ENCODE results near the gene CFAP45. TPM values are rescaled to one million over a fixed set of nuclear protein-coding genes. Genes with fewer than 3 reads are reported as not detected.

Gene CFAP45
- total and polyA plus RNA-seq, 2 of the 8 experiments (the other 6 are each of a cell fraction or from before 2014, with no cell fraction given) = 0.05 TPM; not detected in 1

GRCh38 chr1:159945483-159946241 is 45.7 kb upstream of the CFAP45 start, which contains the start of gene IGSF9 (continued):
- TF ChIP-seq TAF1 (IDR thresholded peaks at IDR 0.05; ENCODE audit: low read depth, low read length) (peak; percentile 35; the same call in 1 of the 2 replicates), ASH2L (IDR thresholded peaks at IDR 0.05; ENCODE audit: low read length) (peak; percentile 86), HDAC2 (IDR thresholded peaks at IDR 0.05; ENCODE audit: borderline replicate concordance in 1 of 2, low read depth in 2 of 2, low read length in 2 of 2) (peak; percentile 59 to 95; a peak in 3 of 4 replicates), MAX (IDR thresholded peaks at IDR 0.05) (peak; percentile 93), CHD2 (IDR thresholded peaks at IDR 0.05; ENCODE audit: low read length) (0 out of 2 replicates have a peak, but pooled peaks have one; percentile 15), SRF (IDR thresholded peaks at IDR 0.05; ENCODE audit: low read depth, low read length) (0 out of 2 replicates have a peak, but pooled peaks have one; percentile 15), SIN3A (conservative IDR thresholded peaks at IDR 0.05 in 1 of 2, IDR thresholded peaks at IDR 0.05 in 1 of 2; ENCODE audit: low read depth in 1 of 2, low read length in 2 of 2) (peak; percentile 40 to 58; a peak in 2 of 4 replicates), POLR2A (IDR thresholded peaks at IDR 0.05; ENCODE audit: control extremely low read depth in 1 of 2, low read depth in 2 of 2, low read length in 2 of 2) (peak; percentile 19 to 79), NRF1 (IDR thresholded peaks at IDR 0.05; ENCODE audit: low read depth, low read length) (no peak), TAF7 (optimal IDR thresholded peaks at IDR 0.05; ENCODE audit: borderline replicate concordance, low read depth, low read length) (peak; percentile 42), CREB1 (IDR thresholded peaks at IDR 0.05) (0 out of 2 replicates have a peak, but pooled peaks have one; percentile 60), PHF8 (conservative IDR thresholded peaks at IDR 0.05; ENCODE audit: low read depth, low read length) (peak; percentile 82; the same call in 1 of the 2 replicates), TBP (IDR thresholded peaks at IDR 0.05; ENCODE audit: low read depth, low read length) (no peak)
- TF ChIP-seq, protein P1, sequence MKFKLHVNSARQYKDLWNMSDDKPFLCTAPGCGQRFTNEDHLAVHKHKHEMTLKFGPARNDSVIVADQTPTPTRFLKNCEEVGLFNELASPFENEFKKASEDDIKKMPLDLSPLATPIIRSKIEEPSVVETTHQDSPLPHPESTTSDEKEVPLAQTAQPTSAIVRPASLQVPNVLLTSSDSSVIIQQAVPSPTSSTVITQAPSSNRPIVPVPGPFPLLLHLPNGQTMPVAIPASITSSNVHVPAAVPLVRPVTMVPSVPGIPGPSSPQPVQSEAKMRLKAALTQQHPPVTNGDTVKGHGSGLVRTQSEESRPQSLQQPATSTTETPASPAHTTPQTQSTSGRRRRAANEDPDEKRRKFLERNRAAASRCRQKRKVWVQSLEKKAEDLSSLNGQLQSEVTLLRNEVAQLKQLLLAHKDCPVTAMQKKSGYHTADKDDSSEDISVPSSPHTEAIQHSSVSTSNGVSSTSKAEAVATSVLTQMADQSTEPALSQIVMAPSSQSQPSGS (IDR thresholded peaks at IDR 0.05; ENCODE audit: low read length) = no peak
- TF ChIP-seq, protein P2, sequence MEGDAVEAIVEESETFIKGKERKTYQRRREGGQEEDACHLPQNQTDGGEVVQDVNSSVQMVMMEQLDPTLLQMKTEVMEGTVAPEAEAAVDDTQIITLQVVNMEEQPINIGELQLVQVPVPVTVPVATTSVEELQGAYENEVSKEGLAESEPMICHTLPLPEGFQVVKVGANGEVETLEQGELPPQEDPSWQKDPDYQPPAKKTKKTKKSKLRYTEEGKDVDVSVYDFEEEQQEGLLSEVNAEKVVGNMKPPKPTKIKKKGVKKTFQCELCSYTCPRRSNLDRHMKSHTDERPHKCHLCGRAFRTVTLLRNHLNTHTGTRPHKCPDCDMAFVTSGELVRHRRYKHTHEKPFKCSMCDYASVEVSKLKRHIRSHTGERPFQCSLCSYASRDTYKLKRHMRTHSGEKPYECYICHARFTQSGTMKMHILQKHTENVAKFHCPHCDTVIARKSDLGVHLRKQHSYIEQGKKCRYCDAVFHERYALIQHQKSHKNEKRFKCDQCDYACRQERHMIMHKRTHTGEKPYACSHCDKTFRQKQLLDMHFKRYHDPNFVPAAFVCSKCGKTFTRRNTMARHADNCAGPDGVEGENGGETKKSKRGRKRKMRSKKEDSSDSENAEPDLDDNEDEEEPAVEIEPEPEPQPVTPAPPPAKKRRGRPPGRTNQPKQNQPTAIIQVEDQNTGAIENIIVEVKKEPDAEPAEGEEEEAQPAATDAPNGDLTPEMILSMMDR (IDR thresholded peaks at IDR 0.05; ENCODE audit: control extremely low read depth in 1 of 3, insufficient read depth in 1 of 3, low read depth in 1 of 3, low read length in 3 of 3) = peak; percentile 27 to 41 (median 40)
- TF ChIP-seq, protein P3, sequence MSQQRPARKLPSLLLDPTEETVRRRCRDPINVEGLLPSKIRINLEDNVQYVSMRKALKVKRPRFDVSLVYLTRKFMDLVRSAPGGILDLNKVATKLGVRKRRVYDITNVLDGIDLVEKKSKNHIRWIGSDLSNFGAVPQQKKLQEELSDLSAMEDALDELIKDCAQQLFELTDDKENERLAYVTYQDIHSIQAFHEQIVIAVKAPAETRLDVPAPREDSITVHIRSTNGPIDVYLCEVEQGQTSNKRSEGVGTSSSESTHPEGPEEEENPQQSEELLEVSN (IDR thresholded peaks at IDR 0.05) = peak; percentile 83

Measured in H1 (cell line).